ENCODE data around the gene MRPL16. TPM values are rescaled to one million over a fixed set of nuclear protein-coding genes. Genes with fewer than 3 reads are reported as not detected.

The MRPL16 gene
- total RNA-seq, 1 donor from 2014 or later = 29.7 TPM

GRCh38 chr11:59766542-59767224 lies 43.9 kb downstream of the MRPL16 start:
- TF ChIP-seq, protein P1, sequence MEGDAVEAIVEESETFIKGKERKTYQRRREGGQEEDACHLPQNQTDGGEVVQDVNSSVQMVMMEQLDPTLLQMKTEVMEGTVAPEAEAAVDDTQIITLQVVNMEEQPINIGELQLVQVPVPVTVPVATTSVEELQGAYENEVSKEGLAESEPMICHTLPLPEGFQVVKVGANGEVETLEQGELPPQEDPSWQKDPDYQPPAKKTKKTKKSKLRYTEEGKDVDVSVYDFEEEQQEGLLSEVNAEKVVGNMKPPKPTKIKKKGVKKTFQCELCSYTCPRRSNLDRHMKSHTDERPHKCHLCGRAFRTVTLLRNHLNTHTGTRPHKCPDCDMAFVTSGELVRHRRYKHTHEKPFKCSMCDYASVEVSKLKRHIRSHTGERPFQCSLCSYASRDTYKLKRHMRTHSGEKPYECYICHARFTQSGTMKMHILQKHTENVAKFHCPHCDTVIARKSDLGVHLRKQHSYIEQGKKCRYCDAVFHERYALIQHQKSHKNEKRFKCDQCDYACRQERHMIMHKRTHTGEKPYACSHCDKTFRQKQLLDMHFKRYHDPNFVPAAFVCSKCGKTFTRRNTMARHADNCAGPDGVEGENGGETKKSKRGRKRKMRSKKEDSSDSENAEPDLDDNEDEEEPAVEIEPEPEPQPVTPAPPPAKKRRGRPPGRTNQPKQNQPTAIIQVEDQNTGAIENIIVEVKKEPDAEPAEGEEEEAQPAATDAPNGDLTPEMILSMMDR (IDR thresholded peaks at IDR 0.05) = no peak
- no peak for DNase-seq
- peak in 1 of 2 donors; percentile 3 for ATAC-seq
- Histone ChIP-seq H3K27ac (no peak overlapping the region), H3K9me3 (no peaks in the 10 kb centered on the region), H3K36me3 (no peaks in the 10 kb centered on the region), H3K4me3 (no peak overlapping the region), H3K27me3 (ENCODE audit: low read depth) (no peaks in the 10 kb centered on the region), H3K4me1 (peaks cover 80% of the 10 kb centered on the region)
- intact Hi-C loops (cut with DNase I) = no loop called here

DNA sequence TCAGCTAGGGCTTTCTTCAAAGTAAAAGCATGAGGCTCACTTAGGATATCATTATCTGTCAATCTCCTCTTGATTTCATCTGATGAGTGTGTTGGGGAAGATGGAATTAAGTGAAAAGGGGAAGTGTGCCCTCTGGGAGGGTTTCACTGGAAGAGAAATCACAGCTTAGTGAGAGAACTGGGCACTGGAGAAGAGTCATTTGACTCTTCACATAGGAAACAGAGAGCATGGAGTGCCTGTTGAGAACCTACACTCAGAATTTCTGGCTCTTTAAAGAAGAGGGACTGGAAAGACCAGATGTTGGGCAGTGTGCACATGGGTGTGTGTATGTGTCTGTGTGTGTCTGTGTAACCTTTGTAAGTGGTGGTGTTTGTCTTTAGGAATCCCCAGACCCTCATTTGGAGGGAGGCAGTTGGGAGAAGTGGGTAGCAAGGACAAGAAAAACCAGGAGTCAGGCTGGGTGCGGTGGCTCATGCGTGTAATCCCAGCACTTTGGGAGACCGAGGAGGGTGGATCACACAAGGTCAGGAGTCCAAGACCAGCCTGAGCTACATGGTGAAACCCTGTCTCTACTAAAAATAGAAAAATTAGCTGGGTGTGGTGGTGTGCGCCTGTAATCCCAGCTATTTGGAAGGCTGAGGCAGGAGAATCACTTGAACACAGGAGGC lies 45.4 kb downstream of the MRPL16 start:
- Histone ChIP-seq H3K36me3 (peaks cover 8% of the 10 kb centered on the region), H3K27ac (no peak overlapping the region), H3K4me1 (peaks cover 74% of the 10 kb centered on the region), H3K9me3 (no peaks in the 10 kb centered on the region), H3K4me3 (no peak overlapping the region), H3K27me3 (ENCODE audit: low read depth) (no peaks in the 10 kb centered on the region)
- ATAC-seq (peak; percentile 14 to 29), DNase-seq (no peak)
- intact Hi-C loops (cut with DNase I) = no loop called here
- TF ChIP-seq, protein P1 (IDR thresholded peaks at IDR 0.05) = no peak

DNA sequence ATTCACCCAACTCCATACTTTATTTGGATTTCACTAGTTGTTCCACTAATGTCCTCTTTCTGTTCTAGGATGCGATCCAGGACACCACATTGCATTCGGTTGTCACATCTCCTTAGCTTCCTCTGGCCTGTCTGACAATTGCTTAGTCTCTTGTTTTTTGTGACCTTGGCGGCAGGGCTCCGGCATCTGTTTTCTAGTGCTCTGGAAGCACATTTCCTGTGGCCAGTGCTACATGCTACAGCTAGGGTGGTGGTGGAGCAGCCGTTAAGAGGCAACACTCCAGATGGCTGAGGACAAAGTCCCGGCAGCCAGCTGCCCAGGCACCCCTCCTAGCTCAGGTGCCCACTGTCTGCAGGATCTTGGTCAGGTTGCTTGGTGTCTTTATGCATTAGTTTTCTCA lies 48.6 kb downstream of the MRPL16 start:
- Histone ChIP-seq H3K27me3 (ENCODE audit: low read depth) (no peaks in the 10 kb centered on the region), H3K27ac (no peak overlapping the region), H3K36me3 (peaks cover 16% of the 10 kb centered on the region), H3K4me1 (peaks cover 64% of the 10 kb centered on the region), H3K4me3 (no peak overlapping the region), H3K9me3 (no peaks in the 10 kb centered on the region)
- ATAC-seq (no peak), DNase-seq (no peak)
- TF ChIP-seq, protein P1 (IDR thresholded peaks at IDR 0.05) = no peak
- intact Hi-C loops (cut with DNase I) = no loop called here

- H3K27ac ChIP-seq = no peak overlapping the region
- intact Hi-C loops (cut with DNase I) = no loop called here
- peaks cover 16% of the 10 kb centered on the region for H3K36me3 ChIP-seq
- H3K4me3 ChIP-seq = no peak overlapping the region
- DNase-seq = no peak
- H3K9me3 ChIP-seq = no peaks in the 10 kb centered on the region
- no peak for ATAC-seq
- H3K27me3 ChIP-seq (ENCODE audit: low read depth) = no peaks in the 10 kb centered on the region
- TF ChIP-seq, protein P1 (IDR thresholded peaks at IDR 0.05) = no peak
- peaks cover 62% of the 10 kb centered on the region for H3K4me1 ChIP-seq
These were observed 49.8 kb downstream of the MRPL16 start for GRCh38 chr11:59760771-59761170.

GRCh38 chr11:59759900-59760299 lies 50.7 kb downstream of the MRPL16 start:
- intact Hi-C loops (cut with DNase I) = loop anchor here (10.0 kb wide), 1 partner anchor 45 kb away; no protein-coding TSS in a partner anchor
- Histone ChIP-seq H3K4me3 (no peak overlapping the region), H3K4me1 (peaks cover 53% of the 10 kb centered on the region), H3K27ac (no peak overlapping the region), H3K27me3 (ENCODE audit: low read depth) (no peaks in the 10 kb centered on the region), H3K9me3 (no peaks in the 10 kb centered on the region), H3K36me3 (peaks cover 16% of the 10 kb centered on the region)
- no peak for ATAC-seq
- no peak for DNase-seq
- TF ChIP-seq, protein P1 (IDR thresholded peaks at IDR 0.05) = no peak
